Esophagus muscularis mucosa (tissue), 4 donors: Measurements from ENCODE around the gene GFY. TPM values are rescaled to one million over a fixed set of nuclear protein-coding genes. Genes with fewer than 3 reads are reported as not detected.

Source experiments
- DNase-seq: peaks from one replicate; pipeline ENCODE4 v3.0.0-alpha.2; 2017; ENCODE audit errors: extremely low spot score
- H3K27ac ChIP-seq, 4 donors: fragments of 200-600 bp; sonication (generic); replicated peaks in 1 of 4; 1 replicate in 3 of 4; 2 replicates in 1 of 4; pipeline ENCODE4 v1.5.1; 2016 to 2019; ENCODE audit warnings: mild to moderate bottlenecking in 1 of 4
- H3K27me3 ChIP-seq, 4 donors: fragments of 200-600 bp; sonication (generic); one replicate each; pipeline versions ENCODE4 v1.5.1 to v1.6.0; 2016 to 2019
- H3K36me3 ChIP-seq, 4 donors: fragments of 200-600 bp; sonication (generic); one replicate each; pipeline ENCODE4 v1.5.1; 2016 to 2019
- H3K4me1 ChIP-seq, 4 donors: fragments of 200-600 bp; sonication (generic); one replicate each; pipeline ENCODE4 v1.5.1; 2016 to 2019
- H3K4me3 ChIP-seq, 4 donors: fragments of 200-600 bp; sonication (generic); 1 replicate in 2 of 4; 2 replicates in 2 of 4; pipeline ENCODE4 v1.5.1; 2016 to 2019; ENCODE audit warnings: mild to moderate bottlenecking in 4 of 4, moderate library complexity in 1 of 4
- H3K9me3 ChIP-seq, 4 donors: fragments of 200-600 bp; sonication (generic); 1 replicate in 3 of 4; 2 replicates in 1 of 4; pipeline ENCODE4 v1.5.1; 2016 to 2019
- EP300 ChIP-seq: sonication (generic); formaldehyde crosslinking; IDR thresholded peaks from one replicate; pipeline ENCODE4 v1.6.1; 2017; ENCODE audit warnings: antibody characterized with exemption
- POLR2A ChIP-seq: fragments of 450-650 bp; IDR thresholded peaks from one replicate; pipeline ENCODE4 v1.6.1; 2017; ENCODE audit warnings: antibody characterized with exemption, moderate library complexity, mild to moderate bottlenecking, low read depth
- POLR2AphosphoS5 ChIP-seq, 2 donors: sonication (generic); formaldehyde crosslinking; IDR thresholded peaks; one replicate each; pipeline ENCODE4 v1.6.1; 2017; ENCODE audit warnings: antibody characterized with exemption in 2 of 2
- WGBS: methylation state at CpG from one replicate; pipeline ENCODE4 v1.1.5; 2018; 5-methylcytosine and 5-hydroxymethylcytosine counted together
- intact Hi-C: fragments of 100-400 bp; cut with DNase I; formaldehyde crosslinking; loops from one replicate; pipeline ENCODE4 v1.15.1; 2023
- total RNA-seq, 4 donors: library from RNA; depleted of rRNA; stranded (reverse); fragments of >200 nt; gene quantifications; one replicate each; pipeline versions ENCODE4 v1.1.0 to v1.2.1, GENCODE V29; 2016
- TF ChIP-seq, protein P1 (sequence below), 3 experiments: fragments of 200-600 bp in 2 of 3; fragments of 450-650 bp in 1 of 3; sonication (generic) in 2 of 3; IDR thresholded peaks; one replicate each; pipeline ENCODE4 v1.5.1; 2017 to 2019; ENCODE audit warnings: antibody characterized with exemption in 3 of 3, mild to moderate bottlenecking in 2 of 3, moderate library complexity in 1 of 3

GFY gene
- total RNA-seq, 4 donors from 2014 or later = not detected

DNA sequence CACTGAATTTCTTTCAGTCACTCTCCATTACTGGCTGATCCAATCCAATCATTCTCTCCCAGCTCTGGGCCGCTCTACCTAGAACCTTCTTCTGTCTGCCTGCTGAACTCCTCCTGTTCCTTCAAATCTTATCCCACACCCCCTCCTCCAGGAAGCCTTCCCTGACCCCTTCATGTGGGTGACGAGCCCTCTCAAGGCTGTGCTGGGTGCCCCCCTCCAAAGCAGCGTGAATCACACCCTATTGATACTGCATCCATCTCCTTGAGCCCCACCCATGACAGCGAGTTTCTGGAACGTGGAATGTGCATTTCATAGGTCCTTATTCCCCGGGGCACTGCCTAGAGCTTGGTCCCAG is 23.2 kb downstream of the GFY start:
- intact Hi-C loops = no loop called here
- H3K27ac ChIP-seq = no peak overlapping the region
- DNase-seq = no peak
- no peaks in the 10 kb centered on the region for H3K27me3 ChIP-seq
- no peak overlapping the region for H3K4me3 ChIP-seq
- peaks cover 5 to 44% (median 25%) of the 10 kb centered on the region in 4 donors for H3K36me3 ChIP-seq
- no peaks in the 10 kb centered on the region for H3K9me3 ChIP-seq
- whole genome bisulfite sequencing = 92% methylated on average over 6 of the region's 6 CpGs
- no peak for TF ChIP-seq POLR2A
- no peak for TF ChIP-seq EP300
- TF ChIP-seq POLR2AphosphoS5 (IDR thresholded peaks at IDR 0.05) = no peak
- TF ChIP-seq, protein P1, sequence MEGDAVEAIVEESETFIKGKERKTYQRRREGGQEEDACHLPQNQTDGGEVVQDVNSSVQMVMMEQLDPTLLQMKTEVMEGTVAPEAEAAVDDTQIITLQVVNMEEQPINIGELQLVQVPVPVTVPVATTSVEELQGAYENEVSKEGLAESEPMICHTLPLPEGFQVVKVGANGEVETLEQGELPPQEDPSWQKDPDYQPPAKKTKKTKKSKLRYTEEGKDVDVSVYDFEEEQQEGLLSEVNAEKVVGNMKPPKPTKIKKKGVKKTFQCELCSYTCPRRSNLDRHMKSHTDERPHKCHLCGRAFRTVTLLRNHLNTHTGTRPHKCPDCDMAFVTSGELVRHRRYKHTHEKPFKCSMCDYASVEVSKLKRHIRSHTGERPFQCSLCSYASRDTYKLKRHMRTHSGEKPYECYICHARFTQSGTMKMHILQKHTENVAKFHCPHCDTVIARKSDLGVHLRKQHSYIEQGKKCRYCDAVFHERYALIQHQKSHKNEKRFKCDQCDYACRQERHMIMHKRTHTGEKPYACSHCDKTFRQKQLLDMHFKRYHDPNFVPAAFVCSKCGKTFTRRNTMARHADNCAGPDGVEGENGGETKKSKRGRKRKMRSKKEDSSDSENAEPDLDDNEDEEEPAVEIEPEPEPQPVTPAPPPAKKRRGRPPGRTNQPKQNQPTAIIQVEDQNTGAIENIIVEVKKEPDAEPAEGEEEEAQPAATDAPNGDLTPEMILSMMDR (IDR thresholded peaks at IDR 0.05) = no peak
- peaks cover 0 to 45% (median 32%) of the 10 kb centered on the region in 4 donors for H3K4me1 ChIP-seq

DNA sequence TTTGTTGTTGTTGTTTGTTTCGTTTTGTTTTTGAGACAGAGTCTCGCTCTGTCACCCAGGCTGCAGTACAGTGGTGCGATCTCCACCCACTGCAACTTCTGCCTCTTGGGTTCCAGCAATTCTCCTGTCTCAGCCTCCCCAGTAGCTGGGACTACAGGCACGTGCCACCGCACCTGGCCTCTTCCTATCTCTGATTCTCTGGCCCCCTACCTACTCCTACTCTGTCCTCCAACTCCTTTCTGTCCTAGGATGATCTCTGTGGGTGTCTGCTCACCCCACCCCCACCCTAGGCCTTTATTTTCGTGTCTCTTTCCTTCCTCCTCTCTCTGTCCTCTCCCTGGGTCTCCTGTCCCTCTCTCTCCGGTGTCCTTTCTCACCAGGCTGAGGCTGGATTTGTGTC is 25.2 kb downstream of the GFY start:
- intact Hi-C loops = no loop called here

DNA sequence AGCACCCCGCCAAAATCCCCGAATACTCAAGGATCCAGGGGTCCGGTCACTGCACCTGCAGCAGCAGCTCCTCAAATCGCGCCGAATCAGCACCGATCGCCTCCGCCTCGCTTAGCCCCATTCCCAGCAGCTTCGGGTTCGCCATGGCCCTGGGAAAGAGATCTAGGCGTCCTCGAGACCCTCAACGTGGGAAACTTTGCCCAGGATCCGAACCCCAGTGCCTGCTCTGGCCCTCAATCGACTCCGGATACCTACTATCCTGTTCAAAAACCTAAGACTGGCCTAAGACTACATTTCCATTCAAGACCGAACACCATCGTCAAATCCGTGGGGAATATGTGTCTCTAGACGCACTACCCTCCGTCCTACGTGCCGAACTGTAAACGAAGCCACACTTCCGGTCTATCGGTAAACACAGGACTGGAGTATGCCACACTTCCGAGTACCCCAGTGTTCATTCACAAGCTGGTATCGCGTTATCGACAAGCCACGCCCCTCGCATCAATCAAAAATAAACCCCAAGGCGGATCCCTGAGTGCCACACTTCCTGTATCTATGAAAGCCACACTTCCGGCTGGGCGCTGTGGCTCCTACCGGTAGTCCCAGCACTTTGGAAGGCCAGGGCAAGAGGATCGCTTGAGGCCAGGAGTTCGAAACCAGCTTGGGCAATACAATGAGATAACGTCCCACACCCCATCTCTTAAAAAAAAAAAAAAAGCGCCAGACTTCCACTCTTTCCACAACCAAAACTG is 26.4 kb downstream of the GFY start, which contains the start of gene PIH1D1:
TSS of gene PIH1D1 (minus strand) at position 385 of the 752 bp plus-strand sequence. CDS start at position 145, 240 bp downstream.
- intact Hi-C loops = no loop called here
- no peaks in the 10 kb centered on the region for H3K9me3 ChIP-seq
- H3K4me1 ChIP-seq = peaks cover 13 to 60% (median 43%) of the 10 kb centered on the region in 4 donors
- H3K27me3 ChIP-seq = no peaks in the 10 kb centered on the region
- peaks cover 5 to 37% (median 24%) of the 10 kb centered on the region in 4 donors for H3K36me3 ChIP-seq
- no peak for TF ChIP-seq EP300
- TF ChIP-seq POLR2AphosphoS5 (IDR thresholded peaks at IDR 0.05) = peak; percentile 85 to 92
- TF ChIP-seq, protein P1 (IDR thresholded peaks at IDR 0.05) = peak; percentile 17 to 40 (median 28)
- H3K27ac ChIP-seq = peak within 1 kb of the TSS; percentile 92 to 97 (median 94)
- H3K4me3 ChIP-seq = peak within 1 kb of the TSS; percentile 62 to 86 (median 71)
- WGBS = 1% methylated on average over 42 of the region's 42 CpGs
- peak; percentile 99 for DNase-seq

More for the DNA sequence above, 25.2 kb downstream of the GFY start:
- H3K4me3 ChIP-seq = peak overlapping the region in 2 of 4 donors; percentile 62 to 68
- peaks cover 5 to 44% (median 25%) of the 10 kb centered on the region in 4 donors for H3K36me3 ChIP-seq
- TF ChIP-seq POLR2AphosphoS5 (IDR thresholded peaks at IDR 0.05) (no peak), POLR2A (no peak), EP300 (no peak)
- TF ChIP-seq, protein P1 (IDR thresholded peaks at IDR 0.05) = no peak
- WGBS = 89% methylated on average over 7 of the region's 7 CpGs
- H3K27ac ChIP-seq = peak overlapping the region in 1 of 4 donors; percentile 92
- no peaks in the 10 kb centered on the region for H3K27me3 ChIP-seq
- no peaks in the 10 kb centered on the region for H3K9me3 ChIP-seq
- DNase-seq = no peak
- H3K4me1 ChIP-seq = peaks cover 13 to 58% (median 41%) of the 10 kb centered on the region in 4 donors

DNA sequence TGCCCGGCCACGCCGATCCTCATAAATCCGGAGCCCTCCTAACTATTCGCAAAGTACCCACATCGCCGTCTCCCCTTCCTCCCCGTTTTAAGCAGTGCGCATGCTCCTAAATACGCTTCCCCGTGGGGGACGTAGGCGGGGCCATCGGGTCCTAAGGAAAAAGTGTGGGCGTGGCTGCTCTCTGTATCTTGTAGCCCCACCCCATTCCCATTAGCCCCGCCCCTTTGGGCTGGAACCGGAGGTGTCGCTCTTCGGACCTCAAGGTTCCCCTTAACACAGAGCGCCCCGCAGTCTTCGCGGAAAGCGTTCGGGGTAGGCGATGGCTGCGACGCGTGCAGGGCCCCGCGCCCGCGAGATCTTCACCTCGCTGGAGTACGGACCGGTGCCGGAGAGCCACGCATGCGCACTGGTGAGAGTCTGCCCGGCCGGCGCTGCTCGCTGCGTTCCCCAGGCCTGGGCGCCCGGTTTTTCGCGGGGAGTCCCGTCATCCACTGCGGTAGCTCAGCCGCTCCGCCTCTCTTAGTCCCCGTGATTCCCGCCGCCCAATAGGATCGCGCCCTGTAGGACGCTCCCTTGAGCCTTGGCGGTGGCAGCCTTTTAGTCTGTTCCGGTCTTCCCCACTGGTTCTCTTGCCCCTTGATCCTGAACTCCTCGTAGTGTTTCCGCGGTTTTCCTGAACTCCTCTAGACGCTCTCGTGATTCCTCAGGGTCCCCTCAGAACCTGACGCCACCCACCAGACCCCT is 28.0 kb downstream of the GFY start, which contains the start of gene ALDH16A1:
TSS of gene ALDH16A1 (plus strand) at position 213 of the 744 bp plus-strand sequence. CDS start at position 320, 107 bp downstream.
- DNase-seq = peak; percentile 99
- Histone ChIP-seq H3K27ac (peak within 1 kb of the TSS; percentile 92 to 97 (median 94)), H3K9me3 (no peaks in the 10 kb centered on the region), H3K4me3 (peak within 1 kb of the TSS; percentile 62 to 86 (median 71)), H3K36me3 (peaks cover 5 to 26% (median 13%) of the 10 kb centered on the region in 4 donors), H3K27me3 (no peaks in the 10 kb centered on the region), H3K4me1 (peaks cover 13 to 55% (median 40%) of the 10 kb centered on the region in 4 donors)
- intact Hi-C loops = no loop called here
- TF ChIP-seq POLR2A (peak; percentile 76), POLR2AphosphoS5 (IDR thresholded peaks at IDR 0.05) (peak; percentile 92 to 97), EP300 (no peak)
- TF ChIP-seq, protein P1 (IDR thresholded peaks at IDR 0.05) = no peak
- WGBS = 0% methylated on average over 33 of the region's 66 CpGs
